ENCODE results near the gene USP28. TPM values are rescaled to one million over a fixed set of nuclear protein-coding genes. Genes with fewer than 3 reads are reported as not detected.

USP28 gene
- polyA plus RNA-seq, 1 experiment, result 22.6 TPM

DNA sequence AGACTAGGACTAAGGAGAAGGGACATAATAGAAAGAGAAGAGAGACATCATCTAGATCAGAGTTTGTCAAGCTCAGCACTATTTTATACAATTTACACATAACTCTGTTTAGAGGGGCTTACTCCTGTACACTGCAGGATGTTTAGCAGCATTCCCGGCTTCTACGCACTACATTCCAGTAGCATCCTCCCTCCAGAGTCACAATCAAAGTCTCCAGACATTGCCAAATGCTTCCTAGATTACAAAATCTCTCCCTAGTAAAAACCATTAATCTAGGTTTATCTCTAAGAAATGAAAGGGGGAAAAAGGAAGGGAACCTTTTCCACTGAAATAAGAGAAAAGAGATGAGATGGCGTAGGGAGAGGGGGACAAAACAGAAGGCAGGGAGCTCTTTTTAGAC, 4.0 kb downstream of the USP28 start:
- ChIA-PET POLR2A (no interaction called here), CTCF (interaction anchor here (1.3 to 1.7 kb wide), 3 partner anchors 11 to 390 kb away, joined by 3 to 7 read pairs (median 3); no protein-coding TSS in a partner anchor)
- Histone ChIP-seq H3K36me3 (ENCODE audit: control insufficient read depth, insufficient read depth, low read length) (no peaks in the 10 kb centered on the region; the same call in 1 of the 2 replicates), H3K4me3 (ENCODE audit: low read depth, low read length) (no peak overlapping the region), H3K27me3 (ENCODE audit: control insufficient read depth, insufficient read depth, low read length) (no peaks in the 10 kb centered on the region)
- DNase-seq (ENCODE audit: low read depth), result no peak
- TF ChIP-seq, protein P1, sequence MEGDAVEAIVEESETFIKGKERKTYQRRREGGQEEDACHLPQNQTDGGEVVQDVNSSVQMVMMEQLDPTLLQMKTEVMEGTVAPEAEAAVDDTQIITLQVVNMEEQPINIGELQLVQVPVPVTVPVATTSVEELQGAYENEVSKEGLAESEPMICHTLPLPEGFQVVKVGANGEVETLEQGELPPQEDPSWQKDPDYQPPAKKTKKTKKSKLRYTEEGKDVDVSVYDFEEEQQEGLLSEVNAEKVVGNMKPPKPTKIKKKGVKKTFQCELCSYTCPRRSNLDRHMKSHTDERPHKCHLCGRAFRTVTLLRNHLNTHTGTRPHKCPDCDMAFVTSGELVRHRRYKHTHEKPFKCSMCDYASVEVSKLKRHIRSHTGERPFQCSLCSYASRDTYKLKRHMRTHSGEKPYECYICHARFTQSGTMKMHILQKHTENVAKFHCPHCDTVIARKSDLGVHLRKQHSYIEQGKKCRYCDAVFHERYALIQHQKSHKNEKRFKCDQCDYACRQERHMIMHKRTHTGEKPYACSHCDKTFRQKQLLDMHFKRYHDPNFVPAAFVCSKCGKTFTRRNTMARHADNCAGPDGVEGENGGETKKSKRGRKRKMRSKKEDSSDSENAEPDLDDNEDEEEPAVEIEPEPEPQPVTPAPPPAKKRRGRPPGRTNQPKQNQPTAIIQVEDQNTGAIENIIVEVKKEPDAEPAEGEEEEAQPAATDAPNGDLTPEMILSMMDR (IDR thresholded peaks at IDR 0.05; ENCODE audit: insufficient read depth, low read depth, low read length), result no peak

DNA sequence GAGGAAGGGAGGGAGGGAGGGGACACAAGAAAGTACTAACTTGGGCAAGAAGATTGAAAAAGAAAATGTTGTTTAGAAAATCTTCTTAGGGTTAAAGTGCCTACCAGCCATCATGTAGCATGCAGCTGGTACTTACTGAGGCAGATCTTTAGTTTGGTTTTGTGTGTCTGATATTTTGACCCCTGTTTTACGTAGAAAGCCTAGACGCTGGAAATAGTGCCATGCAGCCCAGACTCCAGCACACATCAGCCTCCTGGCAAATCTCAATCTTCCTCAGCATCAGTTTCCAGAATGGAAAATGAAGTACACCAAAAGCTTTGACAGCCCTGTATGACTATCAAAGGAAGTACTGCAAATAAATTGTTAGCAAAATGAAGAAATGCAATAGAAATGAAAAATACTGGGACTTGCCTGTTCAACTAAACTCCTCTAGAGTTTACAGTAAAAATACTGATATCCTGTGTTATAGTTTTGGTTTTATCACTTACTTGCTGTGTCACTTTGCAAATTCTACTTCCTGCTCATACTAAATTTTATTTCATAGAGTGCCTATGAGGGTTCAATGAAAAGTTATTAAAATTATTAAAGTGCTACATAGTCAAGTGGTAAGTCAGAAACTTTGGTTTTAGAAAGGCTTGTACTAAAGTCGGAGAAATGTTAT, 7.4 kb downstream of the USP28 start:
- Histone ChIP-seq H3K27me3 (ENCODE audit: control insufficient read depth, insufficient read depth, low read length) (no peaks in the 10 kb centered on the region), H3K36me3 (ENCODE audit: control insufficient read depth, insufficient read depth, low read length) (no peaks in the 10 kb centered on the region; the same call in 1 of the 2 replicates), H3K4me3 (ENCODE audit: low read depth, low read length) (no peak overlapping the region)
- ChIA-PET CTCF (interaction anchor here (0.7 to 1.0 kb wide), 2 partner anchors 34 to 547 kb away, joined by 3 to 4 read pairs; no protein-coding TSS in a partner anchor), POLR2A (no interaction called here)
- TF ChIP-seq, protein P1 (IDR thresholded peaks at IDR 0.05; ENCODE audit: insufficient read depth, low read depth, low read length), result no peak
- no peak for DNase-seq (ENCODE audit: low read depth)

DNA sequence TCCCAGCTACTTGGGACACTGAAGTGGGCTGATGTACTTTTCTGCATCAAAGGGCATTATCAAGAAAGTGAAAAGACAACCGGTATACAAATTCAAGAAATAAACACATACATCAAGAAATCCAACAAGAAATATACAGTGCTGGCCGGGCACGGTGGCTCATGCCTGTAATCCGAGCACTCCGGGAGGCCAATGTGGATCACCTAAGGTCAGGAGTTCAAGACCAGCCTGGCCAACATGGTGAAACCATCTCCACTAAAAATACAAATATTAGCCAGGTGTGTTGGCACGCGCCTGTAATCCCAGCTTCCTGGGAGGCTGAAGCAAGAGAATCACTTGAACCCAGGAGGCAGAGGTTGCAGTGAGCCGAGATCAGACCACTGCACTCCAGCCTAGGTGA, 9.5 kb downstream of the USP28 start:
- POLR2A ChIA-PET, result no interaction called here
- CTCF ChIA-PET, result no interaction called here
- no peak for DNase-seq (ENCODE audit: low read depth)
- Histone ChIP-seq H3K27me3 (ENCODE audit: control insufficient read depth, insufficient read depth, low read length) (no peaks in the 10 kb centered on the region), H3K36me3 (ENCODE audit: control insufficient read depth, insufficient read depth, low read length) (no peaks in the 10 kb centered on the region; the same call in 1 of the 2 replicates), H3K4me3 (ENCODE audit: low read depth, low read length) (no peak overlapping the region)
- TF ChIP-seq, protein P1 (IDR thresholded peaks at IDR 0.05; ENCODE audit: insufficient read depth, low read depth, low read length), result no peak

DNA sequence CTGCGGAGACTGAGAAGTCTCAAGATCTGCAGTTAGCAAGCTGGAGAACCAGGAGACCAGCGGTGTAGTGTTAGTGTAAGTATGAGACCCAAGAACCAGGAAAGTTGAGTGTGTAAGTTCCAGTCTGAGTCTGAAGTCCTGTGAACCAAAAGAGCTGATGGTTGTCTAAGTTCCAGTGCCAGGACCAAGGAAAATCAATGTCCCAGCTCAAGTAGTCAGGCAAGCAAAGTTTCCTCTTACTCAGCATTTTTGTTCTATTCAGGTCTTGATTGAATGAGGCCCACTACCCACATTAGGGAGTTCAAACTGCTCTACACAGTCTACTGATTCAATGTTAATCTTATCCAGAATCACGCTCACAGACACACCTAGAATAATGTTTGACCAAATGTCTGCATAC, 11.0 kb downstream of the USP28 start:
- DNase-seq (ENCODE audit: low read depth), result no peak
- H3K27me3 ChIP-seq (ENCODE audit: control insufficient read depth, insufficient read depth, low read length), result no peaks in the 10 kb centered on the region
- CTCF ChIA-PET, result no interaction called here
- POLR2A ChIA-PET, result no interaction called here
- H3K36me3 ChIP-seq (ENCODE audit: control insufficient read depth, insufficient read depth, low read length), result no peaks in the 10 kb centered on the region
- H3K4me3 ChIP-seq (ENCODE audit: low read depth, low read length), result no peak overlapping the region
- TF ChIP-seq, protein P1 (IDR thresholded peaks at IDR 0.05; ENCODE audit: insufficient read depth, low read depth, low read length), result no peak

DNA sequence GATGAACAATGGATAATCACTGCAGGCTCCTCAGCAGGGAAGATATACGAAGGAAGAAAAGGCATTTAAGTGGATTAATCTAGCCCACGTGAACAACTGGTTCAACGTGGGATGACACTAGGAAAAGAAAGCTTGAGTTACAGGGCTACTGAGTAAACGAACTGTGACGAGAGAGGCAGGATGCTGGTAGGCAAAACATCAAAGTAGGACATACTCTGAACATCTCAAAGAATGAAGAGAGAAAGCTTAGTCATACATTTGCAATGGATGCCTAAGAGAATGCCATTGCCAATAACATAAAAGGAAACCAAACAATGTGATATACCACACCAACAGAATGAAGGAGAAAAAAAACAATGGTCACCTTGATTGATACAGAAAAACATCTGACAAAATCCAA, 12.9 kb downstream of the USP28 start:
- H3K4me3 ChIP-seq (ENCODE audit: low read depth, low read length), result no peak overlapping the region
- no peak for DNase-seq (ENCODE audit: low read depth)
- ChIA-PET CTCF (no interaction called here), POLR2A (no interaction called here)
- no peaks in the 10 kb centered on the region for H3K36me3 ChIP-seq (ENCODE audit: control insufficient read depth, insufficient read depth, low read length)
- TF ChIP-seq, protein P1 (IDR thresholded peaks at IDR 0.05; ENCODE audit: insufficient read depth, low read depth, low read length), result no peak
- no peaks in the 10 kb centered on the region for H3K27me3 ChIP-seq (ENCODE audit: control insufficient read depth, insufficient read depth, low read length)

All from BJ (cell line).